ENCODE results near the gene MTFMT. TPM values are rescaled to one million over a fixed set of nuclear protein-coding genes. Genes with fewer than 3 reads are reported as not detected.

The MTFMT gene
- total RNA-seq (2022; extraction: Qiagen RNA extraction), result 25.0 to 29.4 TPM (median 25.8 TPM) in 5 replicates

DNA sequence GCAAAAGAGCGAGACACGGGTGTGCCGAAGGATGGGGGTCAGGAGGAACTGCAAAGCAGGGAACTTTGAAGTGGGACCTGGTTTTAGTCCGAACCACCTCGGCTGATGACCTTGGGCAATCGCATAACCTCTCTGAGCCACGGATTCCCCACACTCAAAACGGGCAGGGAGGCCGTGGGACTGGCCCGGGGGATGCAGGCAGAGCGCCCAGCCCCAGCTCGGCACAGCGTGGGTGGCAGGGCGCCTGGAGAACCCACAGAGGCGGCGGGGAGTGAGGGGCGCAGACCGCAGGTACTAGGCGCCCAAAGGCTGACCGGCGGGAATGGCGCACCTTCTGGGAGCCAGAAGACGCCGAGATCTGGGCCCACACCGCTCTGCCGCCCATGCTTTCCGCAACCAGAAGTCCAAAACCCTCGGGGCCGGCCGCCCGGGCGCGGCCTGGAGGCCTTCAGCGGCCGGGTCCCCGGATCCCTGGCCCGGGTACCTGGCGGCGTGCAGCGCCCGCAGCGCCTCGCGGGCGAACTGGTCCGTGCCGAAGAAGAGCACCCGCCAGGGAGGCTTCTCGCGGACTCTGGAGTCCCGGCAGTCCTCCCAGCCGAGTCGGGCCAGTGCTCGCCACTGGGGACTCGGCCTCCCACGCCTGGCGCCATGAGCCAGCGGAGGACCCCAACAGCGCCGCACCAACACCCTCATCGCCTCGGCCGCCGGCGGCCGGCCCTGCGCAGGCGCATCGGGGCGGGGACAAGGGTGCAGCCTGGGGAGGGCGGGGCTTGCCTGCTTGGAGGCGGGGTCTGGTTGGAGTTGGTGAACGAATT is at the start of gene MTFMT:
Gene MTFMT, minus strand, starts transcription at position 719 of the 815 bp plus-strand sequence. Its CDS starts 26 bp downstream, at position 693.

DNA sequence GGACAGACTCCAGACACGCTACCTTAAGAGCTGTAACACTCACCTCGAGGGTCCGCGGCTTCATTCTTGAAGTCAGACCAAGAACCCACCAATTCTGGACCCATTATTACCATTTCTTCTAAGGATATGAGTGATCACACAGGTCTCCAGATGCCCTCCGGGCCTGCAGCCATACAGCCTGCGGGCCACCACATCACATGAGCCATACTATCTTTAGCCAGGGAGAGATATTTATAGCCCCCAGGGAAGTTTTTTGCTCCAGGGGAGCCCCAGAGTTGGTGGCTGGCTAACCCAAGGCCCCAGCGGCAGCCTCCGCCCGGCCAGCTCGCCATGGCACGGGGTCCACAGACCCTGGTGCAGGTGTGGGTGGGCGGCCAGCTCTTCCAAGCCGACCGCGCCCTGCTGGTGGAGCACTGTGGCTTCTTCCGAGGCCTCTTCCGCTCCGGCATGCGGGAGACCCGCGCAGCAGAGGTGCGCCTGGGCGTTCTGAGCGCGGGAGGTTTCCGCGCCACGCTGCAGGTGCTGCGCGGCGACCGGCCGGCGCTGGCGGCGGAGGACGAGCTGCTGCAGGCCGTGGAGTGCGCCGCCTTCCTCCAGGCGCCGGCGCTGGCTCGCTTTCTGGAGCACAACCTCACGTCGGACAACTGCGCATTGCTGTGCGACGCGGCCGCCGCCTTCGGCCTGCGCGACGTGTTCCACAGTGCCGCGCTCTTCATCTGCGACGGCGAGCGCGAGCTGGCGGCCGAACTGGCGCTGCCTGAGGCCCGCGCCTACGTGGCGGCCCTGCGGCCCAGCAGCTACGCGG is 47.2 kb upstream of the MTFMT start, which contains the start of gene KBTBD13:
Gene KBTBD13, plus strand, starts transcription at position 261 of the 805 bp plus-strand sequence. Its CDS starts 70 bp downstream, at position 331.

DNA sequence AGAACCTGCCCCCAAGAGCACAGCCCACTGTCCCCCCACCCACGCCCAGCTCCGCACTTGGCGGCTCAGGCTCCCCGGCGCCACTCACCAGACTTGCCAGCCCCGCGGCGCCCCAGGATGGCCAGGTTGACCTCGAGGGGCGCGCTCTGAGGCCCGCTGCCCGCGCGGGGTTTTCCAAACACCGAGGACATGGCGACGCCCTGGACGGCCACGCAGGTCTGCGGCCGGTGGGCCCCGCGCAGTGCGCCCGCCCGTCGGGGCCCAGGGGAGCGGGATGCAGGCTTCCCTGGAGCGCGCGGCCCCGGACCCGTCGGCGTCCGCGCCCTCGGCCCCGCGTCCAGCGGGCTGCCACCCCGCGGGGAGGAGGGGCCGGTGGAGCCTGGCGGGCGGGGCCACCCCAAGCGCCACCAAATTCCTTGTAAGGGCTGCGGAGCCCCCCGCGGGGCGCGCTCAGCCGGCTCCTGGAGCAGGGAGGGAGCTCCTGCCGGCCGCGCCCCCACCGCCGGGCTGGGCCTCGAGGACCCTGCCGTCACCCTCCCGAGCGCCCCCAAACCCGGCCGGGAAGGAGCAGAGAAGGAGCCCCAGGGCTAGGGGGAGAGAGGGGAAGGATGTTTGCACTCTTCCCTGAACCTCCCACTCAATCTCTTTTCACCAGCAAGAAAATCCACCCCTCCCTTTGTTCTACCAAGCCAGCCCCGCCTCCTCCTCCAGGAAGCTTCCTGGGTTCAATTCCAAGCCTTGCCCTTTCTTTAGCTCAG is 38.4 kb upstream of the MTFMT start, which contains the start of gene RASL12:
Gene RASL12, minus strand, starts transcription at position 347 of the 758 bp plus-strand sequence. Its CDS starts 156 bp downstream, at position 191.

GRCh38 chr15:65044724-65045481 is 15.5 kb upstream of the MTFMT start, which contains the start of gene SLC51B:
Gene SLC51B (plus strand): TSS chr15:65045387. CDS start chr15:65050005, 4,618 bp downstream.

DNA sequence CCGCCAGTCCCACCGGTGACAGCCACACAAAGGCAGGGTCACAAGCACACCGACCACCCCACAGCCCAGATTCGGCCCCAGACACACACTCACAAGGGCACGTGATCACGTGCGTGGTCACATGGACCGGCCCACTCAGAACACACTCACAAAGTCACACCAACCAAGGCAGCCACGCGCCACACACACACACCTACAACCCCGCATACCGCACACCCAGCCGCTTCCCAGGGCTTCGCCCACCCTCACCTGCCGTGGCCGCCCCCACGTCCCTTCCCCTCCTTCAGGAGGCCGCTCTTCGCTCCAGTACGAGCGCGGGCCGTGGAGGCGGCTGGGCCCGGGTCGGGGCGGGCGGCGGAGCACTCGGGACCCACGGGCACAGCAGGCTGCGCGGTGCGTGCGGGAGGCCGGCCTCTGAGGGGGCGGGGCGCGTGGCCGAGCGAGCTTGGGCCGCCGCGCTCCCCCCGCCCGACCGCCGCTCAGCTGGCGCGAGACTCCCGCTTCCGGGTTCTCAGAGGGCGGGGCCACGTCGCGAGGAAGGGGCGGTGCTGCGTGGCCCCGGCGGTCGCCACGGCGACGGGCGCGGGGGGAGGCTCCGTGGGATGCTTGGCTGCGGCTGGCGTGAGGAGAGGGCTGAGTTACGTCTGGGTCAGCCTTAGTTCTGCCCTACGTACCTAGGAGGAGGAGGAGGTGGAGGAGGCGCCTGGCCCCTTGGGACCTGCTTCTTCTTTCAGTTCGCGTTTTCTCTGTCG is 39.8 kb downstream of the MTFMT start, which contains the start of gene SPG21:
Gene SPG21, minus strand, starts transcription at position 499 of the 752 bp plus-strand sequence. CDS start 6,345 bp downstream, outside the sequence.

Other genes with a start within 250 kb of the MTFMT start
- 6.7 to 15.9 TPM (median 13.2 TPM) in 5 replicates for gene PIF1, start 204.0 kb downstream of the MTFMT start, total RNA-seq (2022; extraction: Qiagen RNA extraction)
- gene PLEKHO2, start 187.7 kb downstream of the MTFMT start, total RNA-seq (2022; extraction: Qiagen RNA extraction), result 5.9 to 6.9 TPM (median 6.5 TPM) in 5 replicates
- 1.2 to 2.1 TPM (median 1.7 TPM) in 5 replicates for gene ANKDD1A, start 117.7 kb downstream of the MTFMT start, total RNA-seq (2022; extraction: Qiagen RNA extraction)
- gene SPG21, start 39.7 kb downstream of the MTFMT start, total RNA-seq (2022; extraction: Qiagen RNA extraction), result 115 to 133 TPM (median 124 TPM) in 5 replicates
- gene SLC51B, start 15.7 kb upstream of the MTFMT start, total RNA-seq (2022; extraction: Qiagen RNA extraction), result 13.7 to 16.8 TPM (median 15.2 TPM) in 5 replicates
- gene RASL12, start 38.4 kb upstream of the MTFMT start, total RNA-seq (2022; extraction: Qiagen RNA extraction), result 0.08 to 0.17 TPM (median 0.14 TPM) in 4 of 5 replicates, not detected in the other
- gene KBTBD13, start 47.1 kb upstream of the MTFMT start, total RNA-seq (2022; extraction: Qiagen RNA extraction), result not detected in 5 replicates
- 0.29 to 1.4 TPM (median 0.61 TPM) in 5 replicates for gene UBAP1L, start 85.6 kb upstream of the MTFMT start, total RNA-seq (2022; extraction: Qiagen RNA extraction)
- gene PDCD7, start 104.2 kb upstream of the MTFMT start, total RNA-seq (2022; extraction: Qiagen RNA extraction), result 24.3 to 28.7 TPM (median 27.5 TPM) in 5 replicates
- gene CLPX, start 155.7 kb upstream of the MTFMT start, total RNA-seq (2022; extraction: Qiagen RNA extraction), result 42.3 to 55.1 TPM (median 51.9 TPM) in 5 replicates
- 0.60 to 0.79 TPM (median 0.71 TPM) in 5 replicates for gene CILP, start 181.8 kb upstream of the MTFMT start, total RNA-seq (2022; extraction: Qiagen RNA extraction)